ENCODE results near the gene IHH.

The IHH gene

GRCh38 chr2:219018726-219019125, 42.0 kb downstream of the IHH start:
- H3K27me3 ChIP-seq (ENCODE audit: low read length), result no peaks in the 10 kb centered on the region
- no peak overlapping the region for H3K9ac ChIP-seq (ENCODE audit: low read length)
- no peaks in the 10 kb centered on the region for H3K9me3 ChIP-seq (ENCODE audit: insufficient read depth, low read length)
- no peaks in the 10 kb centered on the region for H4K20me1 ChIP-seq (ENCODE audit: low read depth, low read length)
- TF ChIP-seq CTCF (IDR thresholded peaks at IDR 0.05; ENCODE audit: insufficient read depth, low read length, poor library complexity, severe bottlenecking) (no peak), EZH2phosphoT487 (conservative IDR thresholded peaks at IDR 0.05; ENCODE audit: low read length) (no peak)
- H2AFZ ChIP-seq (ENCODE audit: low read depth, low read length, severe bottlenecking), result no peak overlapping the region
- H3K4me3 ChIP-seq (ENCODE audit: insufficient read depth, low read length, poor library complexity, severe bottlenecking), result no peak overlapping the region
- H3K27ac ChIP-seq (ENCODE audit: low read depth, low read length), result no peak overlapping the region
- H3K9me2 ChIP-seq (replicated peaks; ENCODE audit: insufficient read depth, low read length), result no peaks in the 10 kb centered on the region
- no peaks in the 10 kb centered on the region for H3K79me2 ChIP-seq (ENCODE audit: insufficient read depth, low read length)
- no peaks in the 10 kb centered on the region for H3F3A ChIP-seq (ENCODE audit: insufficient read depth)
- H3K36me3 ChIP-seq (ENCODE audit: low read length), result no peaks in the 10 kb centered on the region
- H3K4me2 ChIP-seq (ENCODE audit: low read depth, low read length, poor library complexity, severe bottlenecking), result no peak overlapping the region

- Histone ChIP-seq H3K36me3 (ENCODE audit: low read length) (no peaks in the 10 kb centered on the region), H3K9ac (ENCODE audit: low read length) (no peak overlapping the region)
- no peak for TF ChIP-seq EZH2phosphoT487 (conservative IDR thresholded peaks at IDR 0.05; ENCODE audit: low read length)
- no peak for TF ChIP-seq CTCF (IDR thresholded peaks at IDR 0.05; ENCODE audit: insufficient read depth, low read length, poor library complexity, severe bottlenecking)
Observed at GRCh38 chr2:219018286-219018685, 42.4 kb downstream of the IHH start.

GRCh38 chr2:219017201-219017931, 43.4 kb downstream of the IHH start:
- Histone ChIP-seq H3K36me3 (ENCODE audit: low read length) (no peaks in the 10 kb centered on the region), H3K79me2 (ENCODE audit: insufficient read depth, low read length) (no peaks in the 10 kb centered on the region), H2AFZ (ENCODE audit: low read depth, low read length, severe bottlenecking) (no peak overlapping the region), H3F3A (ENCODE audit: insufficient read depth) (no peaks in the 10 kb centered on the region), H3K9me2 (replicated peaks; ENCODE audit: insufficient read depth, low read length) (no peaks in the 10 kb centered on the region), H3K27me3 (ENCODE audit: low read length) (no peaks in the 10 kb centered on the region), H3K9ac (ENCODE audit: low read length) (no peak overlapping the region), H3K4me2 (ENCODE audit: low read depth, low read length, poor library complexity, severe bottlenecking) (no peak overlapping the region), H4K20me1 (ENCODE audit: low read depth, low read length) (no peaks in the 10 kb centered on the region), H3K4me3 (ENCODE audit: insufficient read depth, low read length, poor library complexity, severe bottlenecking) (no peak overlapping the region), H3K9me3 (ENCODE audit: insufficient read depth, low read length) (no peaks in the 10 kb centered on the region), H3K27ac (ENCODE audit: low read depth, low read length) (no peak overlapping the region)
- TF ChIP-seq CTCF (IDR thresholded peaks at IDR 0.05; ENCODE audit: insufficient read depth, low read length, poor library complexity, severe bottlenecking), result no peak
- no peak for TF ChIP-seq EZH2phosphoT487 (conservative IDR thresholded peaks at IDR 0.05; ENCODE audit: low read length)

More at GRCh38 chr2:219018286-219018685, 42.4 kb downstream of the IHH start:
- Histone ChIP-seq H3K4me2 (ENCODE audit: low read depth, low read length, poor library complexity, severe bottlenecking) (no peak overlapping the region), H3K27ac (ENCODE audit: low read depth, low read length) (no peak overlapping the region), H3K4me3 (ENCODE audit: insufficient read depth, low read length, poor library complexity, severe bottlenecking) (no peak overlapping the region), H3F3A (ENCODE audit: insufficient read depth) (no peaks in the 10 kb centered on the region), H3K9me2 (replicated peaks; ENCODE audit: insufficient read depth, low read length) (no peaks in the 10 kb centered on the region), H3K27me3 (ENCODE audit: low read length) (no peaks in the 10 kb centered on the region), H3K79me2 (ENCODE audit: insufficient read depth, low read length) (no peaks in the 10 kb centered on the region), H3K9me3 (ENCODE audit: insufficient read depth, low read length) (no peaks in the 10 kb centered on the region), H4K20me1 (ENCODE audit: low read depth, low read length) (no peaks in the 10 kb centered on the region), H2AFZ (ENCODE audit: low read depth, low read length, severe bottlenecking) (no peak overlapping the region)
